DMS53 treated with DMSO at 0.1 percent for 48 hours (cell line): ENCODE measurements around the gene GJA4.
"Not testable (repeated sequence)": the region's sequence is repeated elsewhere in the genome, so short reads cannot be mapped to it uniquely, and the experiment has no call there.

Experiments used
- DNase-seq: peaks from one replicate; lab custom pipeline; 2025; ENCODE audit not compliant: unreplicated experiment; lab: John Stamatoyannopoulos, UW

The GJA4 gene

GRCh38 chr1:34787461-34788420 lies 5.1 kb upstream of the GJA4 start:
- DNase-seq = no peak

DNA sequence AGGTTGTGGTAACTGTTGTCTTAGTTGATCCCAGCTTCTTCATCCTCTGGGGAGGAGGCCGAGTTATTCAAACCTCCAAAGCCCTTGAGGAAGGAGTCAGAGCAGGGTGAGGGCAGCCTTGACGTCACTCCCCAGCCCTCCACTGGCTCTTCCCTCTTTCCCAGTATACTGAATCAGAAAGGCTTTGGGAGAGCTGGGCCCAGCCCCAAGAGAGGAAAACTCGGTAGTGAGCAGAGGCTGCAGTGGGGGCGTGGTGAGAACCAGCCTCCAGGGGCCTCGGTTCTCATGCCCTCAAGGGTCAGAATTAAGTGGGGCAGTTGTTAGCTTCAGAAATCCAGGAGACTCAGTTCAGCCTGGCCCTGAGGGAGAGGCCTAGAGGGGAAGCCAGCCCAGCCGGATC lies 1.8 kb upstream of the GJA4 start:
- DNase-seq = no peak

- no peak for DNase-seq
Measured at GRCh38 chr1:34792424-34792823, 375 bp upstream of the GJA4 start.

- no peak for DNase-seq
Measured at GRCh38 chr1:34794001-34794789, 1.4 kb downstream of the GJA4 start.

GRCh38 chr1:34794790-34795180 lies 2.0 kb downstream of the GJA4 start:
- DNase-seq = no peak

DNA sequence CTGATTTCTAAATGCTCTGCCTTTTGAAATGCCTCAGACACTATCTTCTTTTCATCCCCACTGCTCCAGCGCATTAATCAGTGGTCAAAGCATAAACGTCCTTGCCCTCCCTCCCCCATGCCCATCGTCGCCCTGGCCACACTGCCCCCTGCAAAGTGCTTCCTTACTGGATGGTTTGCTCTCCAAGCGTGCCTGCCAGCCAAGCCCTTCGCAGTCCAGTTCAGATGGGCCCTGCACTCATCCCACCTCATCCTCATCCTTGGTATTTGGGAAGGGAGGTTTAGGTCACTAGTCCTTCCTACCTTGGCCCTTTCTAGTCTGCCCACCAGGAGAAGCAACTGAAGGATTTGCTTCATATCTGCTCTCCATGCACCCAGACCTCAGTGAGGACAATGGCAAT lies 3.1 kb downstream of the GJA4 start:
- no peak for DNase-seq

GRCh38 chr1:34796990-34797389 lies 4.2 kb downstream of the GJA4 start:
- no peak for DNase-seq

- DNase-seq = no peak
Measured at GRCh38 chr1:34800214-34800613, 7.4 kb downstream of the GJA4 start.

DNA sequence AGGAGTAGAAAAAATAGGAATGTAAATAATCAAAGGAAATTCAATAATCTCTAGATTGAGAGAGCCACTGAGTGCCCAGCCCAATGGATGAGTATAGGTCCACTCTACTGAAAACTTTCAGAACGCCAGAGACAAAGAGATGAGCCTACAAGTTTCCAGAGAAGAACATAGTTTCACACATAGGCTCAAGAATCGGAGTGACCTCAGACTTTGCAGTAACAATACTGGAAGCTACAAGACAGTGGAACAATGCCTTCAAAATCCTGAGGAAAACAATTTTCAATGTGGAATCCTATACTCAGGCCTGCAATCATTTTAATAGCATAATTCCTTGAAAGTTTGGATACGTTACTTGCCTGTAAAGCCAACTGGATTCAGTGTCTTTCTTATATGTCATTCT lies 11.0 kb downstream of the GJA4 start:
- no peak for DNase-seq

DNA sequence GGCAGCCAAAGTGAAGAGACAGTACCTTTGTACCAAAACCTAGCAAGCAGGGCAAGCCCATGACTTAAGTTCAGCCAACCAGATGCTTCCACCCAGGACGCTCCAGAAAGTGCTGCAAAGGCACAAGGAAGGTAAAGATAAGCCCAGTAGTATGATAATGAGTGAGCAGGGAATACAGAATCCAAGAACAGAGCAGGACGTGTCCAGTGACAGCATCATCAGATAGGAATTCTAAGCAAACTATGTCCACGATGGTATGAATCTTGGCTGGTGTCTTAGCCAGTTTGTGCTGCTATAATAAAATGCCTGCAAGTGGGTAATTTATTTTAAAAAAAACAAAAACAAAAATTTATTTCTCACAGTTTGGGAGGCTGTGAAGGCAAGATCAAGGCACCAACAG lies 13.6 kb downstream of the GJA4 start:
- DNase-seq = no peak

DNA sequence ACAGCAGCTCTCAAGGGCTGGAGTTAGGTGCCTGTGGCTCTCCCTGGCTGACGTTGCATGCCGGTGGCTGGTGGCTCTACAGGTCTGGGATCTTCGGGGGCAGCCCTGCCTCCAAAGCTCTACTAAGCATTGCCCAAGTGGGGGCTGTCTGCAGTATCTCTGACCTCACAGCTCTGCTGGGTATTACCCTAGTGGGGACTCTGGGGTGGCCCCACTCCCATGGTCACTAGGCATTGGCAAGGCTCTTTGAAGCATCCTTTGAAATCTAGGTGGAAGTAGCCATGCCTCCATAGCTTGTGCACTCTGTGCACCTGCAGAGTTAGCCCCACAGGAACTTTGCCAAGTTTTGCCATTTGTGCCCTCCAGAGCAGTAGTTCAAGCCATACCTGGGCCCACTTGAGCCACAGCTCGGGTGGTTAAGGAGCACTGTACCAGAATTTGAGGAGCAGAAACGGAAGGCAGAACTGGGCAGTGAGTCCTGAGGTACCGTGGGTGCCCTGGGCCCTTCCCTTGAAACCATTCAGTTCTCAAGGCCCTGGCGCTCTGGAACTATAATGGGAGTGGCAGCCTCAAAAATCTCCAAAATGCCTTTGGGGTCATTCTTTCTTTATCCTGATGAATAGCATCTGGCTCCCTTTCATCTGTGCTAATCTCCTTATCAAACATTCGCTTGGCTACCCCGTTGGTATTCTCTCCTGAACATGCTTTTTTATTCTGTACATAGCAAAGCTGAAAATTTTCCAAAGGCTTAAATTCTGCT lies 15.4 kb downstream of the GJA4 start:
- no peak for DNase-seq

DNA sequence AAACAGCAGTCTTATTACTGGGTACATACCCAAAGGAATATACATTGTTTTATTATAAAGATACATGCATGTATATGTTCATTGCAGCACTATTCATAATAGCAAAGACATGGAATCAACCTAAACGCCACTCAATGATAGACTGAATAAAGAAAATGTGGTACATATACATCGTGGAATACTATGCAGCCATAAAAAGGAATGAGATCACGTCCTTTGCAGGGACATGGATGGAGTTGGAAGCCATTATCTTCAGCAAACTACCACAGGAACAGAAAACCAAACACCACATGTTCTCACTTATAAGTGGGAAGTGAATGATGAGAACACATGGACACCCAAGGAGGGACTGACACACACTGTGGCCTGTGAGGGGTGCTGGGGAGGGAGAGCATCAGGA lies 18.0 kb downstream of the GJA4 start:
- DNase-seq = not testable (repeated sequence)

- no peak for DNase-seq
Measured at GRCh38 chr1:34816332-34816731, 23.5 kb downstream of the GJA4 start.

GRCh38 chr1:34816778-34817177 lies 24.0 kb downstream of the GJA4 start:
- no peak for DNase-seq

DNA sequence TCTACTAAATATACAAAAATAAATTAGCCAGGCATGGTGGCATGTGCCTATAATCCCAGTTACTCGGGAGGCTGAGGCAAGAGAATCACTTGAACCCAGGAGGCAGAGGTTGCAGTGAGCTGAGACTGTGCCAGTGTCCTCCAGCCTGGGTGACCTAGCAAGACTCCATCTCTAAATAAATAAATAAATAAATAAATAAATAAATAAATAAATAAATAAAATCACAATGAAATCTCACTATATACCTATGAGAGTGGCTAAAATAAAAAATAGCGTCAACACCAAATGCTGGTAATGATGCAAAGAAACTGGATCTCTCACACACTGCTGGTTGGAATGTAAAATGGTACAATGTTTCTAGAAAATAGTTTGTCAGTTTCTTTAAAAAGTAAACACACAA lies 26.1 kb downstream of the GJA4 start:
- not testable (repeated sequence) for DNase-seq

- DNase-seq = no peak
Measured at GRCh38 chr1:34822202-34822601, 29.4 kb downstream of the GJA4 start.

DNA sequence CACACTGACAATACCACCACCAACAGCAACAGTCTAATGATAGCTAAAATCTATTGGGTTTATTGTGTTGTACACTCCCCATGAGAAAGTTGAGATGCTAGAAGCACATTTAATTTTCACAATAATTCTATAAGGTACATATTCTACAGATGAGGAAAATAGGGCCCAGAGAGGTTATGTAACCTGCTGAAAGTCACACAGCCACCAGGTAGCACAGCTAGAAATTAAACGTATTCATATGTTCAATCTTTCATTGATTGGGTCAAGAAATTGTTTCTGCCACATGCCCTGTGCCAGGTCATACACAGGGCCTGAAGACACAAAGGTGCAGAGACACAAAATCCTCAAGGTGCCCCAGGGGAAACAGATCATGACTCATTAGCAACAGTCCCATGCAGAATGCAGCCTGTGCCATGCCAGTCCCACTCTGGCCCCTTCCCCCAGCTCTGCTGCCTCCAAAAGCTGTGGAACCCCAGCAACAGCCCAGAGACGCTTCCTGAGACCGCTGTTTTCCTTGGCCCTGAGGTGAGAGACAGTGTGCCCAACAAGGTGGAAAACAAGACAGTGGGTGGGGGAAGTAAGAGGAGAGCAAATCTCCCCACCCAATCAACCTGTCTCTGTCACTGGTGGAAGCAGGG lies 32.1 kb downstream of the GJA4 start:
- DNase-seq = no peak

- DNase-seq = no peak
Measured at GRCh38 chr1:34825455-34826091, 32.8 kb downstream of the GJA4 start.

- DNase-seq = no peak
Measured at GRCh38 chr1:34827341-34827941, 34.6 kb downstream of the GJA4 start.

- DNase-seq = no peak
Measured at GRCh38 chr1:34828611-34829010, 35.8 kb downstream of the GJA4 start.
